ENCODE results near the gene EML1.

The EML1 gene

GRCh38 chr14:99808154-99808505 is 14.9 kb downstream of the EML1 start:
- H3K9me3 Mint-ChIP-seq = no peaks in the 10 kb centered on the region
- ATAC-seq (replicated peaks) = no peak
- no peaks in the 10 kb centered on the region for H3K36me3 Mint-ChIP-seq (ENCODE audit: insufficient read depth)
- H3K27me3 Mint-ChIP-seq = peaks cover 61 to 89% of the 10 kb centered on the region in 2 donors
- H3K27ac Mint-ChIP-seq = no peak overlapping the region
- H3K4me1 Mint-ChIP-seq (ENCODE audit: low read depth in 2 of 2) = no peaks in the 10 kb centered on the region
- DNase-seq = no peak
- H3K4me3 Mint-ChIP-seq = no peak overlapping the region

DNA sequence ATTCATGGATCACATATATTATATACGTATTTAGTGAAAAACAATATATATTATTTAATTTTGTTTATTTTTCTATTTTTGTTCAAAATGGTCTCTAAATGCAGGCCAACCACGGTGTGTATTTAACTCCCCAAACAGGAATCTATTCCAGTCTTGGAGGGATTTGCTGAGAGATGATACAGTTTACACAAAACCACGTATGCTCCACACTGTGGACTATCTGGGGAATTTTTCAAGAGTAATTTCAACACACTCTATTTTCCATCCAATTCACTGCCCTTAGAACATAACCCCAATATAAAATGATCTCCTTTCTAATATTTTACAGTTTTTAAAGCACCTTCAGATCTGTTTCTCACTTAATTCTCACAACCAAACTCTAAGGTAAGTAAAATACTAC is 15.3 kb downstream of the EML1 start:
- Mint-ChIP-seq H3K27ac (no peak overlapping the region), H3K27me3 (peaks cover 61 to 88% of the 10 kb centered on the region in 2 donors), H3K4me3 (no peak overlapping the region), H3K4me1 (ENCODE audit: low read depth in 2 of 2) (no peaks in the 10 kb centered on the region), H3K9me3 (no peaks in the 10 kb centered on the region), H3K36me3 (ENCODE audit: insufficient read depth) (no peaks in the 10 kb centered on the region)
- ATAC-seq (replicated peaks) (no peak), DNase-seq (no peak)

GRCh38 chr14:99809360-99809759 is 16.1 kb downstream of the EML1 start:
- no peak for ATAC-seq (replicated peaks)
- H3K27ac Mint-ChIP-seq = no peak overlapping the region

DNA sequence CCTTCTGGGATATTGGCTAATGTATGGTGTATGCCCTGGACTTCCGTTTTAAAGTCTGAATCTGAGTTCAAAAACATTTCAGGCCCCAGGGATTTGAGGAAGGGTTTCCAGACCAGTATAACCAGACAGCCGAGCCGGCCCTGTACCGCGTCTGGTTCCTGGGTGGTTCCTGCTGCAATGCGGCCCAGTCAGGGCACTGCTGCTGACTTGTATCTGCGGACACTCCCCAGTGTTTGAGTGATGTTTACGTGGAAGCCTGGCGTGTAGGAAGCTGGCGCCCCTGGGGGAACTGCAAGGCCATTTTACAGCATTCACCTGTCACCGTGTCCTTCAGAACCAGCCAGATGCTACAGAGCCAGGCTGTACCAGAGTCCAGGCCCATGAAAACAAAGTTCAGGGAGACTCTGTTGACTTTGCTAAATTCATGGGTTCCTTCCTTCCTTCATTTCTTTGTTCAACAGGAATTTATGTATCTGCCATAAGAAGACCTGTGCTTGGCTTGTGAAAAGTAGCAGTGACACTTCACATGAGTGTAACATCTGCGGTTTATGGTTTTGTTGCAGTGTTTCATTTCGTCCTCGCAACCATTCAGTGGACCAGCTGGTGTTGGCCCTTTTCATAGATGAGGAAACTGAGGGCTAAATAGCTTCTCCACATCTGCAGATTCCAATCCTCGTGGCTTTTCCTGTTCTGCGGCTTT is 16.8 kb downstream of the EML1 start:
- H3K27me3 Mint-ChIP-seq = peaks cover 67 to 97% of the 10 kb centered on the region in 2 donors
- no peaks in the 10 kb centered on the region for H3K9me3 Mint-ChIP-seq
- no peak overlapping the region for H3K27ac Mint-ChIP-seq
- no peak for ATAC-seq (replicated peaks)
- no peak overlapping the region for H3K4me3 Mint-ChIP-seq
- no peaks in the 10 kb centered on the region for H3K4me1 Mint-ChIP-seq (ENCODE audit: low read depth in 2 of 2)
- no peak for DNase-seq
- no peaks in the 10 kb centered on the region for H3K36me3 Mint-ChIP-seq (ENCODE audit: insufficient read depth)

More at GRCh38 chr14:99809360-99809759, 16.1 kb downstream of the EML1 start:
- Mint-ChIP-seq H3K27me3 (peaks cover 66 to 97% of the 10 kb centered on the region in 2 donors), H3K4me1 (ENCODE audit: low read depth in 2 of 2) (no peaks in the 10 kb centered on the region), H3K9me3 (no peaks in the 10 kb centered on the region), H3K4me3 (no peak overlapping the region), H3K36me3 (ENCODE audit: insufficient read depth) (no peaks in the 10 kb centered on the region)
- DNase-seq = no peak

GRCh38 chr14:99810559-99810874 is 17.3 kb downstream of the EML1 start:
- no peak for ATAC-seq (replicated peaks)
- H3K27ac Mint-ChIP-seq = no peak overlapping the region
- DNase-seq = no peak
- H3K9me3 Mint-ChIP-seq = no peaks in the 10 kb centered on the region
- H3K4me3 Mint-ChIP-seq = no peak overlapping the region
- no peaks in the 10 kb centered on the region for H3K4me1 Mint-ChIP-seq (ENCODE audit: low read depth in 2 of 2)
- peaks cover 66 to 97% of the 10 kb centered on the region in 2 donors for H3K27me3 Mint-ChIP-seq
- H3K36me3 Mint-ChIP-seq (ENCODE audit: insufficient read depth) = no peaks in the 10 kb centered on the region

DNA sequence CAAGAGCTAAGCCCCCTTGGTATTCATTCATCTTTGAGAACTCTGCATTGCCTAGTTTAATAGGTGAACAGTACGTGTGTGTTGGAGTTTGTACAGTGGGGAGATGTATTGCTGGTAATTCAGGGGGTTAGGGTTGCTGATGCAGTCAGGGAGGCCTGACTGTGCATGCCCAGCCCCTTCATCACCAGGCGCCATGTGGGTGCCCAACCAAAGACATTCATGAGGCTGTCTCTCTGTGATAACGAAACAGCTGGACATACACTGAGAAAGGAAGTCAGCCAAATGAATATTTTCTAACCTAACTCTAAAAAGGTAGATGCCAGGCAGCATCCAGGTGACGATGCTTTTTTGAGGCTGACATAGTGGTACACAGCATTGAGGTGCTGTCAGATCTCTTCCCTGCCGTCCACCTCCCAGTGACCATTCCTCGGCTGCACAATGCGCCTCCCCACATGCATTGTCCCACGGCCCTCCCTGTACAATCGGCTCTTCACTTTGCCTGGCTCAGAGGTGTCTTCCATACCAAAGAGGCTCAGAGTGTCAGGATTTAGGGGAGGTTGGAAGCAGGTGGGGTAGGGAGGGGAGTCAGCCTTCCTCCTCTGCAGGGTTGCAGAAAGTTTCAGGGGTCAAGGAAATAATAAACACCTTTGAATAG is 19.0 kb downstream of the EML1 start:
- Mint-ChIP-seq H3K36me3 (ENCODE audit: insufficient read depth) (no peaks in the 10 kb centered on the region), H3K27ac (no peak overlapping the region), H3K27me3 (peaks cover 68 to 90% of the 10 kb centered on the region in 2 donors), H3K9me3 (no peaks in the 10 kb centered on the region), H3K4me1 (ENCODE audit: low read depth in 2 of 2) (no peaks in the 10 kb centered on the region), H3K4me3 (no peak overlapping the region)
- ATAC-seq (replicated peaks) (no peak), DNase-seq (no peak)

DNA sequence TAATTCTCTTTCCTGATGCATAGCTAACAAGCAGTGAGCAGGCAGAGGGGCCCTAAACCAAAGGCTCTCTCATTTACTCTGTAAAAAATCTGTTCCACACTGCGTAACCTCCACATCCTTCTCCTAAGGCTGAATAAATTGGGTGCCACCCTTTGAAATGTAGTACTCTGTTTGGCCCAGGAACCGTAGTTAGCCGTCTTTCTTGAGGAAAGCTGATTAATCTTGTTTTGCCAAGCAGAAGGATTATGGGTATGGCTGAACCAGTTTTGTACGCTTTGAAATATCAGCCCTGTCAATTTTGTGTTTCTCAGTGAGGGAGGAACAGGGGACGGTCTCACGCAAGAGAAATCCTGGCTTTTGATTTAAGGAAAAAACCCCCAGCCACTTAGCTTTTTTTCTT is 19.7 kb downstream of the EML1 start:
- H3K27me3 Mint-ChIP-seq = peaks cover 70 to 90% of the 10 kb centered on the region in 2 donors
- ATAC-seq (replicated peaks) (no peak), DNase-seq (no peak)
- no peaks in the 10 kb centered on the region for H3K36me3 Mint-ChIP-seq (ENCODE audit: insufficient read depth)
- no peaks in the 10 kb centered on the region for H3K9me3 Mint-ChIP-seq
- no peak overlapping the region for H3K27ac Mint-ChIP-seq
- H3K4me1 Mint-ChIP-seq (ENCODE audit: low read depth in 2 of 2) = no peaks in the 10 kb centered on the region
- H3K4me3 Mint-ChIP-seq = no peak overlapping the region

GRCh38 chr14:99815696-99816095 is 22.5 kb downstream of the EML1 start:
- no peak for ATAC-seq (replicated peaks)
- DNase-seq = no peak
- Mint-ChIP-seq H3K27me3 (peaks cover 71 to 81% of the 10 kb centered on the region in 2 donors), H3K4me3 (no peak overlapping the region), H3K9me3 (no peaks in the 10 kb centered on the region), H3K4me1 (ENCODE audit: low read depth in 2 of 2) (peaks cover 0 to 2% of the 10 kb centered on the region in 2 donors), H3K36me3 (ENCODE audit: insufficient read depth) (no peaks in the 10 kb centered on the region), H3K27ac (no peak overlapping the region)

GRCh38 chr14:99816217-99816616 is 23.0 kb downstream of the EML1 start:
- Mint-ChIP-seq H3K36me3 (ENCODE audit: insufficient read depth) (no peaks in the 10 kb centered on the region), H3K4me3 (no peak overlapping the region), H3K27me3 (peaks cover 71 to 79% of the 10 kb centered on the region in 2 donors), H3K27ac (no peak overlapping the region), H3K4me1 (ENCODE audit: low read depth in 2 of 2) (peaks cover 0 to 2% of the 10 kb centered on the region in 2 donors), H3K9me3 (no peaks in the 10 kb centered on the region)
- ATAC-seq (replicated peaks) = no peak
- no peak for DNase-seq

GRCh38 chr14:99816642-99817041 is 23.4 kb downstream of the EML1 start:
- H3K27ac Mint-ChIP-seq = no peak overlapping the region
- peaks cover 72 to 79% of the 10 kb centered on the region in 2 donors for H3K27me3 Mint-ChIP-seq
- no peak for DNase-seq
- H3K36me3 Mint-ChIP-seq (ENCODE audit: insufficient read depth) = no peaks in the 10 kb centered on the region
- no peaks in the 10 kb centered on the region for H3K9me3 Mint-ChIP-seq
- no peak overlapping the region for H3K4me3 Mint-ChIP-seq
- peaks cover 3 to 5% of the 10 kb centered on the region in 2 donors for H3K4me1 Mint-ChIP-seq (ENCODE audit: low read depth in 2 of 2)
- ATAC-seq (replicated peaks) = no peak

GRCh38 chr14:99817331-99817730 is 24.1 kb downstream of the EML1 start:
- Mint-ChIP-seq H3K4me3 (no peak overlapping the region), H3K36me3 (ENCODE audit: insufficient read depth) (no peaks in the 10 kb centered on the region), H3K4me1 (ENCODE audit: low read depth in 2 of 2) (peaks cover 10% of the 10 kb centered on the region in 2 donors), H3K27me3 (peaks cover 69 to 79% of the 10 kb centered on the region in 2 donors), H3K27ac (no peak overlapping the region), H3K9me3 (no peaks in the 10 kb centered on the region)
- DNase-seq (no peak), ATAC-seq (replicated peaks) (no peak)

- Mint-ChIP-seq H3K4me1 (ENCODE audit: low read depth in 2 of 2) (peaks cover 14 to 16% of the 10 kb centered on the region in 2 donors), H3K27ac (no peak overlapping the region), H3K4me3 (no peak overlapping the region), H3K9me3 (no peaks in the 10 kb centered on the region), H3K36me3 (ENCODE audit: insufficient read depth) (no peaks in the 10 kb centered on the region), H3K27me3 (peaks cover 72 to 81% of the 10 kb centered on the region in 2 donors)
- no peak for ATAC-seq (replicated peaks)
- no peak for DNase-seq
Observed at GRCh38 chr14:99818503-99819036, 25.4 kb downstream of the EML1 start.

- Mint-ChIP-seq H3K36me3 (ENCODE audit: insufficient read depth) (no peaks in the 10 kb centered on the region), H3K27me3 (peaks cover 70 to 81% of the 10 kb centered on the region in 2 donors), H3K4me1 (ENCODE audit: low read depth in 2 of 2) (peaks cover 14 to 16% of the 10 kb centered on the region in 2 donors), H3K27ac (no peak overlapping the region), H3K4me3 (no peak overlapping the region), H3K9me3 (no peaks in the 10 kb centered on the region)
- ATAC-seq (replicated peaks) (no peak), DNase-seq (no peak)
Observed at GRCh38 chr14:99819514-99819913, 26.3 kb downstream of the EML1 start.

DNA sequence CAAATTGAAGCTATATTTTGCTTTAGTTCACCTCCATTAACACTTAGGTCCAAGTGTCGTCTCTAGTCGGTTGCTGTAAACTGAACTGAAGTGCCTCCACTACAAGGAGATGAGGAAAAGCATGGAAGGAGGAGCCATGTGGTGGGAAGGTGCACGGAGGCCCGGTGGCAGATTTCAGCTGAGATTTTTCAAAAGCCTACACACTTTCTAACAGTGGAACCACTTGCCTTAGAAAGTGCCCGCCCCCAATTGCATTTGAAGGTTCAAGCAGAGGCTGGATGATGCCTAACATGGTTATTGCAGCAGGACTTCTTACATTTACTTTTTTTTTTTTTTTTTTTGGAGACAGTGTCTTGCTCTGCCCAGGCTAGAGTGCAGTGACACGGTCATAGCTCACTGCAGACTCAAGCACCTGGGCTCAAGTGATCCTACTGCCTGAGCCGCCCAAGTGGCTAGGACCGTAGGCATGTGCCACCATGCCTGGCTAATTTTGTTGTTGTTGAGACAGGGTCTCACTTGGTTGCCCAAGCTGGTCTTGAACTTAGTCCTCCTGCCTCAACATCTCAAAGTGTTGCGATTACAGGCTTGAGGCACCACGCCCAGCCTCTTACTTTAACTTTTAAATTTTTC is 27.6 kb downstream of the EML1 start:
- Mint-ChIP-seq H3K27me3 (peaks cover 67 to 81% of the 10 kb centered on the region in 2 donors), H3K4me1 (ENCODE audit: low read depth in 2 of 2) (peaks cover 14 to 16% of the 10 kb centered on the region in 2 donors), H3K4me3 (no peak overlapping the region), H3K27ac (no peak overlapping the region), H3K36me3 (ENCODE audit: insufficient read depth) (no peaks in the 10 kb centered on the region), H3K9me3 (no peaks in the 10 kb centered on the region)
- DNase-seq (no peak), ATAC-seq (replicated peaks) (no peak)
